ENCODE measurements around the gene SPNS3. TPM values are rescaled to one million over a fixed set of nuclear protein-coding genes. Genes with fewer than 3 reads are reported as not detected.

The SPNS3 gene
- total and polyA plus RNA-seq, 2 of the 8 experiments (the other 6 are each of a cell fraction or from before 2014, with no cell fraction given) = not detected

DNA sequence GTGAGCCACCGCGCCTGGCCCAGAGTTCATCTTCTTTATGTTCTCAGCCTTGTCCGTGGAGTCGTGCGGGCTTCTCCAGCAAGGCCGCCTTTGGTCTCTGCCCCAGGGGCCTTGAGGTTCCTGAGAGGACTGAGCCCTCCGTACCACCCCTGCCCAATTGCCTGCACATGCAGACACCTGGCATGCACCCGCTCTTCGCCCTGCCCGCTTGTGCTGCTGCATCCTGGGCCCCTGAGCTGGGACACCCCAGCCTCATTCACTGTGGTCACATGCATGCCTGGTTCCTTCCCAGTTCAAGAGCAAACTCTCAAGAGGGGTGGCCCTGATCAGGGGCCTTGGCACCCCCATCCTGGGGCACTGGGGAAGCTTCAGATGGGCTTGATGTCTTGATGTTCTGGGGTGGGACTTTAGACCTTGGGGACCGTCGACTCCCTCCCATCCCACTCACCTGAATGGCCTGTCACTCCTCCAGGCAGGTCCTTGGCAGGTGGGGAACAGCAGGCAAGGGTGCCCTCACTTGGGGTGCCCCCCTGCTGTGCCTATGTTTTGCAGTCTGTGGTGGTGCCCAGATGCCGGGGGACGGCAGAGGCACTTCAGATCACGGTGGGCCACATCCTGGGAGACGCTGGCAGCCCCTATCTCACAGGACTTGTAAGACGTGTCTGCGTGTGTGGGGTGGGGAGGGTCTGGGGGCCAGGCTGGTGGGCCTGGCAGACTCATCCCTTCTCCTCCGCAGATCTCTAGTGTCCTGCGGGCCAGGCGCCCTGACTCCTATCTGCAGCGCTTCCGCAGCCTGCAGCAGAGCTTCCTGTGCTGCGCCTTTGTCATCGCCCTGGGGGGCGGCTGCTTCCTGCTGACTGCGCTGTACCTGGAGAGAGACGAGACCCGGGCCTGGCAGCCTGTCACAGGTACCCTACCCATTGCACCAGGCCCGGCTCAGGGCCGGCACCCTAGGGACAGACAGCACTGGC, 52.2 kb downstream of the SPNS3 start:
- no peaks in the 10 kb centered on the region for H3K79me1 ChIP-seq (ENCODE audit: low read depth, low read length)
- no peak overlapping the region for H3K4me3 ChIP-seq (ENCODE audit: extremely low read depth in 1 of 4, insufficient read depth in 2 of 4, low read depth in 3 of 4, low read length in 4 of 4)
- no peaks in the 10 kb centered on the region for H3K9me3 ChIP-seq (ENCODE audit: insufficient read depth in 2 of 2, low read depth in 1 of 2, low read length in 1 of 2)
- TF ChIP-seq RFX5 (IDR thresholded peaks at IDR 0.05; ENCODE audit: borderline replicate concordance, low read depth, low read length) = no peak
- TF ChIP-seq SP1 (IDR thresholded peaks at IDR 0.05; ENCODE audit: low read depth, low read length) = no peak
- no peak for TF ChIP-seq TCF12 (IDR thresholded peaks at IDR 0.05; ENCODE audit: low read depth, low read length)
- TF ChIP-seq TEAD4 (IDR thresholded peaks at IDR 0.05; ENCODE audit: low read depth, low read length) = no peak
- TF ChIP-seq, protein P1, sequence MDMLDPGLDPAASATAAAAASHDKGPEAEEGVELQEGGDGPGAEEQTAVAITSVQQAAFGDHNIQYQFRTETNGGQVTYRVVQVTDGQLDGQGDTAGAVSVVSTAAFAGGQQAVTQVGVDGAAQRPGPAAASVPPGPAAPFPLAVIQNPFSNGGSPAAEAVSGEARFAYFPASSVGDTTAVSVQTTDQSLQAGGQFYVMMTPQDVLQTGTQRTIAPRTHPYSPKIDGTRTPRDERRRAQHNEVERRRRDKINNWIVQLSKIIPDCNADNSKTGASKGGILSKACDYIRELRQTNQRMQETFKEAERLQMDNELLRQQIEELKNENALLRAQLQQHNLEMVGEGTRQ (IDR thresholded peaks at IDR 0.05; ENCODE audit: low read length) = no peak
- no peak for TF ChIP-seq FOSL1 (IDR thresholded peaks at IDR 0.05; ENCODE audit: insufficient read depth, low read depth, low read length)
- TF ChIP-seq, protein P2, sequence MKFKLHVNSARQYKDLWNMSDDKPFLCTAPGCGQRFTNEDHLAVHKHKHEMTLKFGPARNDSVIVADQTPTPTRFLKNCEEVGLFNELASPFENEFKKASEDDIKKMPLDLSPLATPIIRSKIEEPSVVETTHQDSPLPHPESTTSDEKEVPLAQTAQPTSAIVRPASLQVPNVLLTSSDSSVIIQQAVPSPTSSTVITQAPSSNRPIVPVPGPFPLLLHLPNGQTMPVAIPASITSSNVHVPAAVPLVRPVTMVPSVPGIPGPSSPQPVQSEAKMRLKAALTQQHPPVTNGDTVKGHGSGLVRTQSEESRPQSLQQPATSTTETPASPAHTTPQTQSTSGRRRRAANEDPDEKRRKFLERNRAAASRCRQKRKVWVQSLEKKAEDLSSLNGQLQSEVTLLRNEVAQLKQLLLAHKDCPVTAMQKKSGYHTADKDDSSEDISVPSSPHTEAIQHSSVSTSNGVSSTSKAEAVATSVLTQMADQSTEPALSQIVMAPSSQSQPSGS (IDR thresholded peaks at IDR 0.05; ENCODE audit: low read length) = no peak
- TF ChIP-seq KDM5A (IDR thresholded peaks at IDR 0.05; ENCODE audit: low read length) = no peak
- no peak overlapping the region for H2BK12ac ChIP-seq (ENCODE audit: low read depth, low read length)
- POLR2A ChIA-PET (ENCODE audit: partially characterized antibody) = no interaction called here
- no peak for DNase-seq (ENCODE audit: low read depth in 1 of 2, low spot score in 2 of 2)
- no peak overlapping the region for H2AK5ac ChIP-seq (ENCODE audit: low read depth, low read length)
- H3K79me2 ChIP-seq (ENCODE audit: control insufficient read depth in 1 of 2, insufficient read depth in 2 of 2, low read length in 2 of 2) = no peaks in the 10 kb centered on the region
- H2BK15ac ChIP-seq (ENCODE audit: low read length) = no peak overlapping the region
- no peak overlapping the region for H2AFZ ChIP-seq (ENCODE audit: low read length)
- peaks cover 0 to 4% (median 2%) of the 10 kb centered on the region in 4 experiments; a peak in 4 of 7 replicates for H3K4me1 ChIP-seq (replicated peaks in 1 of 4; ENCODE audit: control insufficient read depth in 3 of 4, insufficient read depth in 4 of 4, low read length in 3 of 4)
- H3K4ac ChIP-seq (replicated peaks; ENCODE audit: insufficient read length, low read depth, low read length) = no peak overlapping the region
- H3K36me3 ChIP-seq (ENCODE audit: control insufficient read depth in 2 of 4, insufficient read depth in 4 of 4, low read length in 3 of 4) = no peaks in the 10 kb centered on the region
- no peak overlapping the region for H2BK120ac ChIP-seq (replicated peaks; ENCODE audit: low read depth, low read length)
- 88% methylated on average over 31 of the region's 31 CpGs; no CpG with 5 or more reads in 1 of the 2 experiments for WGBS, 2 experiments (ENCODE audit: extremely low coverage in 1 of 2, insufficient coverage in 1 of 2, insufficient read length in 1 of 2, insufficient replicate concordance in 2 of 2, low coverage in 1 of 2, low lambda C conversion rate in 2 of 2, missing lambda C conversion rate in 1 of 2)
- H3K4me2 ChIP-seq (ENCODE audit: insufficient read depth in 1 of 2, low read depth in 2 of 2, low read length in 2 of 2) = no peak overlapping the region
- no peak overlapping the region for H3K9ac ChIP-seq (replicated peaks in 1 of 4; ENCODE audit: extremely low read depth in 1 of 4, low read depth in 3 of 4, low read length in 3 of 4)
- CTCF ChIA-PET (ENCODE audit: partially characterized antibody) = interaction anchor here (0.5 to 1.4 kb wide), 2 partner anchors 11 to 228 kb away, joined by 3 to 4 read pairs; no protein-coding TSS in a partner anchor
- H3K56ac ChIP-seq (replicated peaks; ENCODE audit: insufficient read length, low read depth, low read length) = no peak overlapping the region
- H3K14ac ChIP-seq (ENCODE audit: insufficient read length) = no peak overlapping the region
- no peaks in the 10 kb centered on the region for H3K27me3 ChIP-seq (replicated peaks in 1 of 4; ENCODE audit: control insufficient read depth in 3 of 4, extremely low read depth in 1 of 4, insufficient read depth in 3 of 4, low read length in 3 of 4)
- H4K5ac ChIP-seq (ENCODE audit: insufficient read length, low read depth, low read length) = no peak overlapping the region
- no peak overlapping the region for H2BK5ac ChIP-seq (ENCODE audit: low read depth, low read length)
- no peak overlapping the region for H3K18ac ChIP-seq (ENCODE audit: extremely low read depth, low read length)
- no peak overlapping the region for H4K91ac ChIP-seq (replicated peaks; ENCODE audit: insufficient read length, low read length)
- H2BK20ac ChIP-seq (ENCODE audit: low read length) = no peak overlapping the region
- no peaks in the 10 kb centered on the region for H3K23me2 ChIP-seq (ENCODE audit: low read depth, low read length)
- no peak for FAIRE-seq
- no peak overlapping the region for H4K8ac ChIP-seq (ENCODE audit: extremely low read depth, insufficient read depth, low read length)
- H3K27ac ChIP-seq (ENCODE audit: low read depth, low read length) = no peak overlapping the region
- H4K20me1 ChIP-seq (replicated peaks in 1 of 2; ENCODE audit: control insufficient read depth in 1 of 2, insufficient read depth in 2 of 2, low read length in 2 of 2) = no peaks in the 10 kb centered on the region
- no peak overlapping the region for H3K23ac ChIP-seq (ENCODE audit: insufficient read length)
